ENCODE results near the gene CLNK.
A peak's percentile ranks its signal among the peaks of the same experiment; 100 is the strongest.

CLNK gene, protein sequence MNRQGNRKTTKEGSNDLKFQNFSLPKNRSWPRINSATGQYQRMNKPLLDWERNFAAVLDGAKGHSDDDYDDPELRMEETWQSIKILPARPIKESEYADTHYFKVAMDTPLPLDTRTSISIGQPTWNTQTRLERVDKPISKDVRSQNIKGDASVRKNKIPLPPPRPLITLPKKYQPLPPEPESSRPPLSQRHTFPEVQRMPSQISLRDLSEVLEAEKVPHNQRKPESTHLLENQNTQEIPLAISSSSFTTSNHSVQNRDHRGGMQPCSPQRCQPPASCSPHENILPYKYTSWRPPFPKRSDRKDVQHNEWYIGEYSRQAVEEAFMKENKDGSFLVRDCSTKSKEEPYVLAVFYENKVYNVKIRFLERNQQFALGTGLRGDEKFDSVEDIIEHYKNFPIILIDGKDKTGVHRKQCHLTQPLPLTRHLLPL

DNA sequence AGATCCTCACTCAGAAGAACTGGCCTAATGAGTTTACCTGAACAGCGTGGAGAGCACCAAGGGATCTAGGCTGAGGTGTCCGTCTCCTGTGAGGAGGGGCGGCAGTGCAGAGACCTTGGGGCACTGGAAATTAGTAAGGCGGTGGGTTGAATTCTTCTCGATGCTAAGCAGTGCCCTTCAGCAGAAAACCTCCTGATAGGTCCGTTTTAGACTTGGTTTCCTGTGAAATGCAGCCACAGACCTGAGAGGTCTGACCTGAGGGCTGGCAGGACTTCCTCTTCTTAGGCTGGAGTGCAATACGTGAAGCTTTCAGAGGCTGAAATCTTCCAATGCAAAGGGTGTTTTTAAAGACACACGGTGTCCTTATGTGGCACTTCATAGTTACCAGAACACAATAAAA lies at the start of gene CLNK:
Gene CLNK, minus strand, starts transcription at position 138 of the 400 bp plus-strand sequence. CDS start 16,899 bp downstream, outside the sequence.
- no peak for DNase-seq (ENCODE audit: low spot score)

- no peak for DNase-seq (ENCODE audit: low spot score)
Measured at GRCh38 chr4:10733481-10734062, 49.0 kb upstream of the CLNK start.

- DNase-seq (ENCODE audit: low spot score) = no peak
Measured at GRCh38 chr4:10732914-10733415, 48.4 kb upstream of the CLNK start.

DNA sequence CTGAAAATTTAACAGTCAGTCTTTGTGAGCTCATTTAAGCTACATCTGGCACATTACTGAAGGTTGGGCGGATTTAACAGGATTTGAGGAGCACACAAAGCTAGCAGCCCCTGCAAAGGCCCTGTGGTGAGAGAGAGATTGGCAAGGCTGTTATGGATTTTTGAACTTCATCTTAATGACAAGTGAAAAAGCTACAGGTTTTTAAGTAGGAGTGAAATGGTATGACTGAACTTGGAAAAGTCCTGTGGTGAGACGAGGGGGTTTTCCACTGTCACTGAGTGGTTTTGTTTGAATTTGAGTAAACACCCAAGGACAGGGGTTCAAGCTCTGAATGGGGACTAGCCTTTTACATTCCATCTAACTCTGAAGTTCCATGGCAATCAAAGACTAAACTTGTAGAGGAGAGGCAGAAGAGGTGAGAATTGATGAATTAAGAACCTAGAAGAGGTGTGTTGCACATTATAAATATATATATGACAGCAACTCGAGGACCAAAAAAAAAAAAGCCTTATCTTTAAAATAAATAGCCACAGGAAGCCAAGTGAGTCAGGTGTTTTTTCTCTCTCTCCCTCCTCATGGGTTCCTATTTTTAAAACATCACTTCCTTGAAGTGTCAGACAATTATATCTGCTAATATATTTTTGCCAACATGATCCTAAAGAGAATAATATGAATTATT lies 47.8 kb upstream of the CLNK start:
- DNase-seq (ENCODE audit: low spot score) = no peak

DNA sequence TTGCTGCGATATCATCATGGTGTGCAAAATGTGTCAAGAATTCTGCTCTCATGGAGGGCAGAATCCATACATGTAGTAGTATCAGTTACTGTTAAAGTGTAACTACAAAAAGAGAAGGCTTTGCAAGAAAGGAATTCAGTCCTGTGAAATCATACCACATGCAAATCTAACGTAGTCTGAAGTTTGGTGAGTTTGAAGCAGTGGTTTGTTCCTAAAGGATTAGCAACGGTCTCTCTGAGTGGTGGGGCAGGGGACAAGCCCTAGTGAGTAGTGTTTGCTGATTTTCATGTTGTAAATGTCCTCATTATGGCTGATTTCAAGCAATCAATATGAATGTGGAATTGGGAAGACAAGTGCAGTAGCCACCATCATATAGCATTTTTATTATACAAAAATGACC lies 47.1 kb upstream of the CLNK start:
- DNase-seq (ENCODE audit: low spot score) = no peak

GRCh38 chr4:10731162-10731561 lies 46.6 kb upstream of the CLNK start:
- no peak for DNase-seq (ENCODE audit: low spot score)

DNA sequence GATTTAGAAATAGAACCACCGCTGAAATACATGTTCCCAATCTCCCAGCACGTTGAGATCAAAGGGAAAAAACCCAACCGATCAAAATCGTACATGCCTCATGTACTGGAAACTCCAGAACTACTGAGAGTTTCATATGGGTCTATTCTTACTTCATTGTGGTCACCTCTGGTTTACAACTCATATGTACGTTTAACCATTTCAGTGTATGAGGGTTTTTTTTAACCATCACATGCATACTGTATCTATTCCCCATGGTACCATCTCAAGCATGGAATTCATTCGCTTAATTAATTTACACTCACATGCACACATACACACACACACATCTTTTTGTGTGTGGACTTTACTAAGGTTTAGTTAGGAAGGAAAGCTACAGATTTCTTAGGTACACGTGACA lies 46.0 kb upstream of the CLNK start:
- no peak for DNase-seq (ENCODE audit: low spot score)

- DNase-seq (ENCODE audit: low spot score) = no peak
Measured at GRCh38 chr4:10730019-10730418, 45.5 kb upstream of the CLNK start.

- no peak for DNase-seq (ENCODE audit: low spot score)
Measured at GRCh38 chr4:10729366-10729765, 44.8 kb upstream of the CLNK start.

- no peak for DNase-seq (ENCODE audit: low spot score)
Measured at GRCh38 chr4:10728016-10728415, 43.4 kb upstream of the CLNK start.

- no peak for DNase-seq (ENCODE audit: low spot score)
Measured at GRCh38 chr4:10727140-10727880, 42.7 kb upstream of the CLNK start.

- DNase-seq (ENCODE audit: low spot score) = peak; percentile 14
Measured at GRCh38 chr4:10722957-10723356, 38.4 kb upstream of the CLNK start.

GRCh38 chr4:10721616-10722015 lies 37.0 kb upstream of the CLNK start:
- no peak for DNase-seq (ENCODE audit: low spot score)

- DNase-seq (ENCODE audit: low spot score) = no peak
Measured at GRCh38 chr4:10716163-10716562, 31.6 kb upstream of the CLNK start.

- DNase-seq (ENCODE audit: low spot score) = no peak
Measured at GRCh38 chr4:10715696-10716095, 31.1 kb upstream of the CLNK start.

DNA sequence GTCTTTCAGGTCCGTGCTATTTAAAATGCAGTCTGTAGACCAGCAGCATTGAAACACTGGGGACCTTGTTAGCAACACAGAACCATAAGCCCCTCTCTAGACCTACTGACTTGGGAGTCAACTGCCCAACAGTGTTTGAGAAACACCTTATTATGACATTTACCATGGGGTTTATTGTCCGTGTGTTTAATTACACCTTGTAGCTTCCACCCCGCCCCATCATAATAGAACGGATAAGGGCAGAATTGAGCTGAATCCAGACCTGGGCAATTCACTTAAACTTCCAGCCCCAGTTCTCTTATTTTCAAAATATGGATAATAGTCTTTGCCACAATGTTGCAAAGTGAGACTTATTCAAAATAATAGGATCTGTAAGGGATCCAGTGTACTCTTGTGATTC lies 30.6 kb upstream of the CLNK start:
- no peak for DNase-seq (ENCODE audit: low spot score)

- DNase-seq (ENCODE audit: low spot score) = no peak
Measured at GRCh38 chr4:10713591-10713990, 29.0 kb upstream of the CLNK start.

DNA sequence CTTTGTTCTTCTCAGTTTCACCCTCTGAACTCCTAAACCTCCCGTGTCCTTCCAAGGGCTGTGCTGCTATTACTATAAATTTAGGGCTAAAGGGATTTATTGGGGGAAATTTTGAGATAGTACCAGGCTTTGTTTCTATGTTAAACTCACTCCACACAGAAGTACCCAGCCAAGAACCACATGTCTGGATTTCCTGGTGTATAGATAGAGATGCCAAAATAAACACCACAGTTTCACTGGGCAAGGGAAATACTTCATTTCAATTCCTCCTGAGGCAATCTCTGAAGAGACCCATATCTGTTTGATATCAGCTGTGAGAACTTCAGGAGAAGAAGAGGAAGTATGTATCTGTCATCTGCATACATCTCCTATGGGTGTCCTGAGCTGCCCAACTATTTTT lies 21.7 kb upstream of the CLNK start:
- no peak for DNase-seq (ENCODE audit: low spot score)

GRCh38 chr4:10704430-10704810 lies 19.9 kb upstream of the CLNK start:
- DNase-seq (ENCODE audit: low spot score) = no peak

DNA sequence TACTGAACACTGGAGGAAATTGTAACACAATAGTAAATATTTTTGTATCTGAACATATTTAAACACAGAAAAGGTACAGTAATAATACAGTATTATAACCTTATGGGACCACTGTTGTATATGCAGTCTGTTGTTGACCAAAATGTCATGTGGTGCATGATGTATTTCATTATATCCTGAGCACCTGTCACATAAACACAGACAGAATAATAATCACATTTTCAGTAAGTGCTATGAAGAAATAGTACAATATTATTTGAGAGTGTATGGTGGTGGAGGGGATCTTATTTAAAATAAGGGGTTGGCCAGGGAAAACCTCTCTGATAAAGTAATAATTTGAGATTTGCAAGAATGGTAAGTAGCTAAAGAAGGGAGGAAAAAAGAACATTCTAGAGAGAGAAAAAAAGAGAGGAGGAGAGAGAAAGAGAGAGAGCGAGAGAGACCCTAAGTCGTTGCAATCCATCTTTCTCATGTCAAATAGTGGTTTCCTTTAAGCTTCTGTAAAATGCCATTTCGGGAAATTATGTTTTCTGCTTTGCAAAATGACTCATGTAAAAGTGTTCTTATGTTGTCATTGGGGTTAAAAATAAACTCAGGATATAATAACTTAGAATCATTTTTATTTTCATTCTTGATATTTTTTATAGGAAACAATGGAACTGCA lies 19.3 kb upstream of the CLNK start:
- DNase-seq (ENCODE audit: low spot score) = no peak

- no peak for DNase-seq (ENCODE audit: low spot score)
Measured at GRCh38 chr4:10703156-10703555, 18.6 kb upstream of the CLNK start.

Measured in CD4-positive, alpha-beta T cell treated with Interleukin-2 at 100 ng/mL for 4 hours (primary cell).